Head of caudate nucleus (tissue), 42 donors: Measurements from ENCODE around the gene SMOC1.

ENCODE experiments used
- DNase-seq, 42 donors: peaks; one replicate each; pipeline versions ENCODE4 v3.0.0 to v3.0.0-alpha.2; 2020 to 2021; ENCODE audit warnings: mixed read lengths in 7 of 42
- intact Hi-C: fragments of 100-400 bp; cut with DNase I; formaldehyde crosslinking; loops from one replicate; pipeline ENCODE4 v1.15.0; 2022

Gene SMOC1

GRCh38 chr14:70018230-70018629, 139.0 kb downstream of the SMOC1 start:
- peak in 26 of 42 donors; percentile 6 to 83 (median 44) for DNase-seq
- intact Hi-C loops: no loop called here

GRCh38 chr14:70018713-70019211, 139.5 kb downstream of the SMOC1 start:
- DNase-seq: peak in 25 of 42 donors; percentile 11 to 56 (median 25)
- intact Hi-C loops: no loop called here

- no peak for DNase-seq
Observed at GRCh38 chr14:70019695-70020094, 140.5 kb downstream of the SMOC1 start.

GRCh38 chr14:70020352-70021170, 141.3 kb downstream of the SMOC1 start:
- DNase-seq: peak in 29 of 42 donors; percentile 18 to 77 (median 40)
- intact Hi-C loops: no loop called here

More at GRCh38 chr14:70019695-70020094, 140.5 kb downstream of the SMOC1 start:
- intact Hi-C loops: no loop called here

- intact Hi-C loops: no loop called here
- no peak for DNase-seq
Observed at GRCh38 chr14:70021548-70022220, 142.5 kb downstream of the SMOC1 start.

GRCh38 chr14:70022771-70023445, 143.7 kb downstream of the SMOC1 start:
- intact Hi-C loops: no loop called here
- no peak for DNase-seq

GRCh38 chr14:70023871-70024270, 144.7 kb downstream of the SMOC1 start:
- no peak for DNase-seq
- intact Hi-C loops: no loop called here

- DNase-seq: peak; percentile 53 to 95 (median 84)
Observed at GRCh38 chr14:70027785-70028428, 148.7 kb downstream of the SMOC1 start.

GRCh38 chr14:70029296-70030132, 150.3 kb downstream of the SMOC1 start:
- intact Hi-C loops: loop anchor here (5.0 kb wide), 2 partner anchors 152 to 212 kb away; partner anchors contain the start of gene SMOC1
- DNase-seq: no peak

More at GRCh38 chr14:70027785-70028428, 148.7 kb downstream of the SMOC1 start:
- intact Hi-C loops: loop anchor here (5.0 kb wide), 2 partner anchors 151 to 211 kb away; partner anchors contain the start of gene SMOC1

- DNase-seq: no peak
- intact Hi-C loops: no loop called here
Observed at GRCh38 chr14:70032016-70032415, 152.8 kb downstream of the SMOC1 start.

- intact Hi-C loops: no loop called here
- DNase-seq: no peak
Observed at GRCh38 chr14:70032447-70032846, 153.2 kb downstream of the SMOC1 start.

GRCh38 chr14:70033116-70033515, 153.9 kb downstream of the SMOC1 start:
- intact Hi-C loops: no loop called here
- DNase-seq: no peak

- no peak for DNase-seq
- intact Hi-C loops: no loop called here
Observed at GRCh38 chr14:70033561-70033960, 154.3 kb downstream of the SMOC1 start.

GRCh38 chr14:70034257-70034656, 155.0 kb downstream of the SMOC1 start:
- no peak for DNase-seq
- intact Hi-C loops: no loop called here

GRCh38 chr14:70036665-70037064, 157.4 kb downstream of the SMOC1 start:
- intact Hi-C loops: no loop called here
- DNase-seq: no peak

- intact Hi-C loops: no loop called here
- DNase-seq: no peak
Observed at GRCh38 chr14:70043001-70043400, 163.8 kb downstream of the SMOC1 start.

GRCh38 chr14:70045310-70045709, 166.1 kb downstream of the SMOC1 start:
- DNase-seq: no peak
- intact Hi-C loops: no loop called here
